Measurements from ENCODE around the gene RNH1.

Gene RNH1

GRCh38 chr11:459511-460220 is 47.4 kb downstream of the RNH1 start:
- DNase-seq (ENCODE audit: low read depth in 2 of 2): no peak

DNA sequence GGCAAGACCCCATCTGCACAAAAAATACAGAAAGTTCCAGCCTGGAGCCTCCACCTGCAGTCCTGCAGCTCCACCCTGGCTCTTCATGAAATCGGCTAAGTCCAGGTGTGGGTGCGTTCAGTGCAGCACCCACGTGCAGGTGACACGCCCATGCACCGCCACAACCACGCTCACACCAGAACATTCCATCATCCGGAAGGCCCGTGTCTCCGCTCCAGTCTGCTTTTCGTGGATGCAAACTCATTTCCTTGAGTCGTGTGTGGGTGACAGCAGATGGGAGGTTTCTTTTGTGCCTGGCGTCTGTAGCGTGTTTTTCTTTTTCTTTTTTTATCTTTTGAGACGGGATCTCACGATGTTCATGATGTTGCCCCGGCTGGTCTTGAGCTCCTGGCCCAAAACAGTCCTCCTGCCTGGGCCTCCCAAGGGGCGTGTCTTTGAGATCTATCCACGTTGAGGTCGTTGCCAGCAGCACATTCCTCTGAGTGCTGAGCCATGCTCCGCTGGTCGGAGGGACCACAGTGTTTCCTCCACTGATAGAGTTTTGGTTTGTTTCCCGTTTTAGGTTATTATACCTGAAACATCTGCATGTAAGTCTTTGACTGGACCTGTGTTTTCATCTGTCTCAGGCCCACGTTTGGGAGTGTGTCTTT is 49.8 kb downstream of the RNH1 start:
- DNase-seq (ENCODE audit: low read depth in 2 of 2): no peak

GRCh38 chr11:456533-456932 is 50.5 kb downstream of the RNH1 start:
- no peak for DNase-seq (ENCODE audit: low read depth in 2 of 2)

DNA sequence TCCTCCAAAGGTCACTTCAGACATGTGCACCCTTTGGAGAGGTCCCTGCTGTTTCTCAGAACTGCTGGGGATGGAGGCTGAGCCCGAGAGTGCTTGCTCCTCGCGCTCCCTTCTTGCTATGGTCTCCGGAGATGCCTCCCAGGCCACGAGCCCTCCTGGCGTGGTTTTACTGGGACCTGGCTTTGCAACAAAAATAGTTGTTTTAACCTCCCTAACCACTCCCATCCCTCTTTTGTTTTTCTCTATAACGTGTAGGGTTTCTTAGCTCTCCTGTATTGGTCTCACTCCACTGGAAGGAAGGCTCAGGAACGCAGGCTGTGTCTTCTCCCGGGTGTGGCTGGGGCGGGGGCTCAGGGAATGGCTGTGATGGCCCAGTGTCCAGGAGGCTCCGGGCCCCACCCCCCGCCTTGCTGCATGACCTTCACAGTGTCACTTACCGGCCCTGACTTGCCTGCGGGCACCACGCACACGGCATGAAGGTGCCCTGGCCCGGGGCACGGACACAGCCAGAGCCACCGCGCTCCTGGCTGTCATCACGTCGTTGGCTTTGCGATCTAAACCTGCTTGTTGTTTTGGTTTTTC is 51.4 kb downstream of the RNH1 start:
- no peak for DNase-seq (ENCODE audit: low read depth in 2 of 2)

GRCh38 chr11:454801-455565 is 52.1 kb downstream of the RNH1 start:
- no peak for DNase-seq (ENCODE audit: low read depth in 2 of 2)

DNA sequence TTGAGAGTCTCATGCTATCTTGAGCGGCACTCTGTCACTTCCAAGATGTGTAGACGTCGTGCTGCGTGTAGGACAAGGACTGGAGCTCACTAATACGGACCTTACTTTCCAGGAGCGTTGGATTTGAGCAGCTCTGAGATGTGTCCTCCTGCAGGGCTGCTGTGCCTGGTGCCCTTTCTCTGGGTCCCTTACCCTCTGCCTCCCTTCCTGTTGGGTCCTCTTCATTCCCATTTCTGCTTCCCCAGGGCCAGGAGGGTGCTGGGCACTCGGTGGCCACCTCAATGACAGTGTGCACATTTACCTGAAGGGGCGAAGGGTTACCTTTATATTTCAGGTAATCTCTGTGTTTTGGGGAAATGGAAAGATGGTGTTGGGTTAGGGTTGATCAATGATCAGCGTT is 53.0 kb downstream of the RNH1 start:
- DNase-seq (ENCODE audit: low read depth in 2 of 2): no peak

DNA sequence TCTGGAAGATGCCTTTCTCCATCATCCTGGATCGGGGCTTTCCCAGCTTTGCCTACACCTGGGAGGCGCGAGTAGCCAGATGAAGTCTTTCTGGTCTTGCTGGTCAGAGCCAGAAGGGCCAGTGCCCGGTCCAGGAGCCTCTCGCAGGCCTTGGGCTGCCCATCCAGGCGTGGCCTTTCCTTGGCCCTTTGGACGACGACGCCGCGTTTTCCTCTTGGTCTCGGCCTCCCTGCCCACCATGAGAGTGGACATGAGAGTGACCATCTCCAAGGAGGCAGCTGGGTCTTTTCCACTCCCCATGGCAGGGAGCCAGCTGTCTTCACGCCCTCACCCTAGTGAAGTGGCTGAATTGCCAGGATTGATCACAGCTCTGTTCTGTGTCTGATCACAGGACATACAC is 53.5 kb downstream of the RNH1 start:
- DNase-seq (ENCODE audit: low read depth in 2 of 2): no peak

DNA sequence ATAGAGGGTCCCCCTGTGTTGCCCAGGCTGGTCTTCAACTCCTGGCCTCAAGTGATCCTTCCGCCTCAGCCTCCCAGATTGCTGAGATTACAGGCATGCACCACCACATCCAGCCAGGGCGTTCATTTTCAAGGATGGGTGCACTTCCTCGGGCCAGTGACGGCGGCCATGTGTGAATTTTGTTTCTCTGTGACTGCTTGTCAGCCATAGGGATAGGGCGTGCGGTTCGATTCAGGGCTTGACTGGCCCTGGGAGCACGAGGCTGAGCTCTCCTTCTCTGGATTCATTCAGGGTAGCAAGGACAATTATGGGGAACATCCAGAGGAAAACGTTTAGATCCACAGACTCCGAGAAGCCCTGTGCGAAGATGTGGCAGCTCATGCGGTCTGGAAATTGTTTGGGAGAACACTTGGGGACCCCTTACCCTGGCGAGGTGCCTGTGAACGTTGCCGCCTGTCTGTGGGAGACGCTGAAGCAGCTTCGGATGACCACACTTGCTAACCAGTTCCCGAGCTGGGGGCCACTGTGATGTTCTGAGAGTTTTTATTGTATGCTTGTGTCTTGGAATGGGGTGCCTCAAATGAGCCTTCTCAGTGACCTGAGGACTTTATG is 54.0 kb downstream of the RNH1 start:
- no peak for DNase-seq (ENCODE audit: low read depth in 2 of 2)

DNA sequence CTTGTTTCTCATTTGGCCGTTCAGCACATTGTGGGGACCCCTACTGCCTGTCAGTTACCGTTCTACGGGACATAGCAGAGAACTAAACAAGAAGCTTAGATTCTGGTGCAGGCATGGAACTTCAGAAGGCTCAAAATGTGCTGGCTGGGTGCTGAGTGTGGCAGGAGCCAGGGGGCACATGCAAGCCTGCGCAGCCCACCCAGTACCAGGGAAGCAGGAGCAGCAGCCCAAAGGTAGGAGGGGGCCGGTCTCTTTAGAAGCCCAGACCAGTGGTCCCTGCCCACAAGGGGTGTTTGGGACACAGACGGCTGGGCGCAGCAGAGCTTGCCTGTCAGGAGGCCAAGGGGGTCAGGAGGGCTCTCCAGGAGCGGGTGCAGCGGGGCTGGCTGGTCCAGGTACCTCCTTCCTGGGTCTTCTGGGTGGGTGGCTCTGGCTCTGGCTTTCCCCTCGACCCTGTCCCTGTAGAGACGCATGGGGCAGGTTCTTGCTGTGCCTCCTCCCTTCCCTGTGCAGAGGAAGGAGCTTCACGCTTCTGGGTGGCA is 54.8 kb downstream of the RNH1 start:
- DNase-seq (ENCODE audit: low read depth in 2 of 2): no peak

DNA sequence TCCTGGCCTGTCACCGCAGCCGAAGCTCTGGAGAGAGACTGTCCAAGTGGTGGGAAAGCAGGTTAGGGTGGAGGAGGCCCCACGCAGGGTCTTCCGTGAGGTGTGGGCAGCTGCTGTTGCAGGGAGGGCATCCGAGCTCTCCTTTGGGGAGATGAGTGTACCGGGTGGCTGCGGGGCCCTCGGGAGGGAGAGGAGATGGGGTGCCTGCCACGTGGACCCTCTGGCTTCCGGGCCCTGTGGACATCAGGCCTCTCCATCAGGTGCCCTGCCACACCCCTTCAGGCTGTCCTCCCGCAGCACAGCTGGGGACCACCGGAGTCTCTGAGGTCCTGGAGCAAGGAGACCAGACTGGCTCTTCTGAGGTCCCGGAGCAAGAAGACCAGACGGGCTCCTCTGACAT is 55.3 kb downstream of the RNH1 start:
- DNase-seq (ENCODE audit: low read depth in 2 of 2): no peak

DNA sequence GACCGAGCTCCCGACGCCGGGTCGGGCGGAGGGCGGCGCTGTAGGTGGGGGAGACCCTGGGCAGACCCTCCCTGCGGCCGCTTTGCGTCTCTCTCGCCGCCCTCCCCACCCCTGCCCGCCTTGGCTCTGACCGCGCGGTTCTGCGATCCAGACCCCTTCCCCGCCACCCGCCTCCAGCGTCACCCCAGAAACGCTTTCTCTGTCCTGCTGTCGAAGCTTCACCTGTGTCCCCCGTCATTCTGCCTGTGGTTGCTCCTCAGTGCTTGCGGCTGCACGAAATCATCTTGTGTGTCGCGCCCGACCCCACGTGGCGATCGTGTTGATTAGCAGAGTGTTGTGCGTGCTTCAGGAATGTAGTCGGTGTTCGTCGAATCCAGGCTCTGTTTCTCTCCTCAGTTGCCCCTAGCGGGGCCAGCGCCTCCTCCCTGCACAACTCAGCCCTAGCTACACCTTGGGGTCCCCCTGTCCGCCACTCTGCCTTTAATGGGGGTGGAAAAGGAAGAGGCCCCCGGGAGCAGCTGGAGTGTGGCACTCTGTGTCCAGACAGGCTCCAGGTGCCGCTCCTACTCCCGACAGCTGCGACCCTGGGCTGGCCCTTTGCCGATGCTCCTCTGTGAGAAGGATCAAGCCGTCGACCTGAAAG is 56.1 kb downstream of the RNH1 start:
- DNase-seq (ENCODE audit: low read depth in 2 of 2): peak; percentile 49 to 54

- peak; percentile 87 to 93 for DNase-seq (ENCODE audit: low read depth in 2 of 2)
These were observed 56.9 kb downstream of the RNH1 start, which contains the start of gene PTDSS2 for GRCh38 chr11:449889-450808. Gene PTDSS2, plus strand, starts transcription at chr11:450279. Its CDS starts 177 bp downstream, at chr11:450456.

DNA sequence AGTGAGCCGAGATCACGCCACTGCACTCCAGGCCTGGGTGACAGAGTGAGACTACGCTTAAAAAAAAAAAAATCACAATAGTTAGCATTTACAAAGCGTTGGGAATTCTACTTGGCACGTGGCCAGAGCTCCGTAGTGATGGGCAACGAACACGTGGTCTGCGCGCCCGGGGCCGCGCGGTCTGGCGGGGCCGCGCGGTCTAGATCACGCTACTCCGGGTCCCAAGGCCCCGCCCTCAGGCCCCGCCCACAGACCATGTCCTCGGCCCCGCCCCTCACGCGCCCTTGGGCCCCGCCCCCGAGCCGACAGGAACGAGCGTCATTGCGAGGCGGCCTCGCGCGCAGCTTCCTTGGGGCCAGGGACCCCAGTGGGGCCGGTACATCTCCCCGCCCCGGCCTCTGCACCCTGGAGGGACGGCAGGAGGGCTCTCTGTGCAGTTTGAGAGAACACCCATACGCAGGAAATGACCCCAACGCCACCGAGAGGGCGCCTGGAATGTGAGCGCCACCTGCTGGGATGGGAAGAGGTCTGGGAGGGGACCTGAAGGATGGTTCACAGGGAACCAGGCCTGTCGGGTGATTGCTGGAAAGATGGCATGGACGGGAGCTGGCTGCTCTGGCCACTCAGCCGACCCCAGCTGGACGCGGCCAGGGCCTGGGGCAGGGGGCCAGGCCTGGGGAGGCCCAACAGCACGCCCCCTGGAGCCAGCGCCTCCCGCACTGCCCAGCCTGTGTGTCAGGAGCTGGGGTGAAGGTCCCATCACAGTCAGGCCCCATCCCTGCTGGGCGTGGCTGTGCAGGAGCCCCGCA is 58.9 kb downstream of the RNH1 start:
- DNase-seq (ENCODE audit: low read depth in 2 of 2): peak; percentile 98 to 99

GRCh38 chr11:446891-447290 is 60.2 kb downstream of the RNH1 start:
- DNase-seq (ENCODE audit: low read depth in 2 of 2): no peak

GRCh38 chr11:445765-446588 is 61.1 kb downstream of the RNH1 start:
- no peak for DNase-seq (ENCODE audit: low read depth in 2 of 2)
